H1 (cell line): ENCODE data around the gene CFAP20. TPM values are rescaled to one million over a fixed set of nuclear protein-coding genes. Genes with fewer than 3 reads are reported as not detected.

Experiments
- CTCF ChIA-PET: fragments of 300-600 bp; sonication (Branson Sonifier 250); formaldehyde crosslinking; loops from one replicate; lab custom pipeline; 2021; ENCODE audit not compliant: partially characterized antibody; lab: Charles Lee
- POLR2A ChIA-PET: fragments of 300-600 bp; sonication (Branson Sonifier 250); formaldehyde crosslinking; loops from one replicate; lab custom pipeline; 2021; ENCODE audit warnings: inconsistent platforms; ENCODE audit not compliant: partially characterized antibody; lab: Charles Lee
- DNase-seq, 2 experiments: peaks; one replicate each; pipeline versions ENCODE4 v3.0.0 to v3.0.0-alpha.2; 2010 to 2022; ENCODE audit warnings: low spot score in 2 of 2, low read depth in 1 of 2, mixed read lengths in 1 of 2
- FAIRE-seq: peaks from 2 replicates; lab custom pipeline; 2011; peaks lifted over from hg19 to GRCh38; lab: Jason Lieb, UNC
- H2AFZ ChIP-seq: 2 replicates; pipeline ENCODE4 v1.8.1; 2012; ENCODE audit warnings: low read length, inconsistent platforms
- H2AK5ac ChIP-seq: 2 replicates; pipeline ENCODE4 v1.6.1; 2013; ENCODE audit warnings: low read depth, low read length
- H2BK120ac ChIP-seq: replicated peaks from 2 replicates; pipeline ENCODE3; 2013; ENCODE audit warnings: low read depth, low read length, inconsistent platforms
- H2BK12ac ChIP-seq: 2 replicates; pipeline ENCODE4 v1.6.1; 2013; ENCODE audit warnings: low read depth, low read length
- H2BK15ac ChIP-seq: 2 replicates; pipeline ENCODE4 v1.6.1; 2013; ENCODE audit warnings: low read length
- H2BK20ac ChIP-seq: 2 replicates; pipeline ENCODE4 v1.6.1; 2013; ENCODE audit warnings: low read length
- H2BK5ac ChIP-seq: 2 replicates; pipeline ENCODE4 v1.6.1; 2013; ENCODE audit warnings: low read depth, low read length
- H3K14ac ChIP-seq: 2 replicates; pipeline ENCODE4 v1.6.1; 2013; ENCODE audit warnings: inconsistent platforms; ENCODE audit not compliant: insufficient read length
- H3K18ac ChIP-seq: 2 replicates; pipeline ENCODE4 v1.6.1; 2013; ENCODE audit warnings: low read length; ENCODE audit errors: extremely low read depth
- H3K23ac ChIP-seq: 2 replicates; pipeline ENCODE4 v1.6.1; 2013; ENCODE audit warnings: inconsistent platforms; ENCODE audit not compliant: insufficient read length
- H3K23me2 ChIP-seq: 2 replicates; pipeline ENCODE4 v1.6.1; 2013; ENCODE audit warnings: low read depth, low read length
- H3K27ac ChIP-seq: 2 replicates; pipeline ENCODE4 v1.6.1; 2011; ENCODE audit warnings: low read depth, low read length, inconsistent platforms
- H3K27me3 ChIP-seq, 4 experiments: replicated peaks in 1 of 4; 1 replicate in 1 of 4; 2 replicates in 3 of 4; pipeline versions ENCODE4 v1.6.1 to v1.8.1; 2011 to 2013; ENCODE audit warnings: low read length in 3 of 4, mild to moderate bottlenecking in 3 of 4, inconsistent platforms in 2 of 4, mixed read lengths in 2 of 4, moderate library complexity in 1 of 4; ENCODE audit not compliant: control insufficient read depth in 3 of 4, insufficient read depth in 3 of 4; ENCODE audit errors: extremely low read depth in 1 of 4
- H3K36me3 ChIP-seq, 4 experiments: 2 replicates each; pipeline versions ENCODE4 v1.6.1 to v1.8.1; 2011 to 2013; ENCODE audit warnings: mild to moderate bottlenecking in 4 of 4, low read length in 3 of 4, moderate library complexity in 2 of 4, control low read depth in 1 of 4, inconsistent platforms in 1 of 4; ENCODE audit not compliant: insufficient read depth in 4 of 4, control insufficient read depth in 2 of 4
- H3K4ac ChIP-seq: replicated peaks from 2 replicates; pipeline ENCODE3; 2013; ENCODE audit warnings: low read length, low read depth, mixed read lengths, inconsistent platforms; ENCODE audit not compliant: insufficient read length
- H3K4me1 ChIP-seq, 4 experiments: replicated peaks in 1 of 4; 1 replicate in 1 of 4; 2 replicates in 3 of 4; pipeline versions ENCODE4 v1.6.1 to v1.8.1; 2011 to 2013; ENCODE audit warnings: low read length in 3 of 4, inconsistent platforms in 2 of 4, mixed read lengths in 1 of 4; ENCODE audit not compliant: insufficient read depth in 4 of 4, control insufficient read depth in 3 of 4
- H3K4me2 ChIP-seq, 2 experiments: 2 replicates each; pipeline versions ENCODE4 v1.6.1 to v1.8.1; 2011 to 2013; ENCODE audit warnings: low read depth in 2 of 2, low read length in 2 of 2, control low read depth in 1 of 2, inconsistent platforms in 1 of 2, mild to moderate bottlenecking in 1 of 2; ENCODE audit not compliant: insufficient read depth in 1 of 2
- H3K4me3 ChIP-seq, 4 experiments: fragments of 200-600, 300-600 bp in 1 of 4; sonication (generic), shearing (Covaris generic), sonication (Bioruptor Twin) in 1 of 4; 2 replicates each; pipeline versions ENCODE4 v1.5.1 to v1.8.1; 2011 to 2016; ENCODE audit warnings: low read length in 4 of 4, low read depth in 3 of 4, control low read depth in 2 of 4, inconsistent platforms in 2 of 4, mild to moderate bottlenecking in 2 of 4, mixed read lengths in 1 of 4, moderate library complexity in 1 of 4; ENCODE audit not compliant: insufficient read depth in 2 of 4; ENCODE audit errors: extremely low read depth in 1 of 4
- H3K56ac ChIP-seq: replicated peaks from 2 replicates; pipeline ENCODE3; 2013; ENCODE audit warnings: low read depth, mild to moderate bottlenecking, mixed read lengths, low read length, inconsistent platforms; ENCODE audit not compliant: insufficient read length
- H3K79me1 ChIP-seq: 2 replicates; pipeline ENCODE4 v1.6.1; 2013; ENCODE audit warnings: low read depth, low read length, control low read depth
- H3K79me2 ChIP-seq, 2 experiments: 2 replicates each; pipeline versions ENCODE4 v1.6.1 to v1.8.1; 2012 to 2013; ENCODE audit warnings: low read length in 2 of 2, mild to moderate bottlenecking in 2 of 2, inconsistent platforms in 1 of 2; ENCODE audit not compliant: insufficient read depth in 2 of 2, control insufficient read depth in 1 of 2
- H3K9ac ChIP-seq, 4 experiments: replicated peaks in 1 of 4; 1 replicate in 1 of 4; 2 replicates in 3 of 4; pipeline versions ENCODE4 v1.6.1 to v1.8.1; 2011 to 2013; ENCODE audit warnings: low read depth in 3 of 4, low read length in 3 of 4, control low read depth in 2 of 4, mild to moderate bottlenecking in 2 of 4, moderate library complexity in 2 of 4, inconsistent platforms in 1 of 4; ENCODE audit errors: extremely low read depth in 1 of 4
- H3K9me3 ChIP-seq, 2 experiments: 2 replicates each; pipeline versions ENCODE4 v1.6.1 to v1.8.1; 2012 to 2013; ENCODE audit warnings: mild to moderate bottlenecking in 2 of 2, moderate library complexity in 2 of 2, control low read depth in 1 of 2, inconsistent platforms in 1 of 2, low read depth in 1 of 2, low read length in 1 of 2, mixed read lengths in 1 of 2; ENCODE audit not compliant: insufficient read depth in 2 of 2
- H4K20me1 ChIP-seq, 2 experiments: replicated peaks in 1 of 2; 2 replicates each; pipeline versions ENCODE3 to v1.8.1; 2011 to 2013; ENCODE audit warnings: inconsistent platforms in 2 of 2, low read length in 2 of 2, mild to moderate bottlenecking in 1 of 2; ENCODE audit not compliant: insufficient read depth in 2 of 2, control insufficient read depth in 1 of 2
- H4K5ac ChIP-seq: 2 replicates; pipeline ENCODE4 v1.6.1; 2013; ENCODE audit warnings: low read length, low read depth, mixed read lengths, inconsistent platforms; ENCODE audit not compliant: insufficient read length
- H4K8ac ChIP-seq: 2 replicates; pipeline ENCODE4 v1.8.0; 2013; ENCODE audit warnings: mild to moderate bottlenecking, moderate library complexity, low read length, inconsistent platforms; ENCODE audit not compliant: insufficient read depth; ENCODE audit errors: extremely low read depth
- H4K91ac ChIP-seq: replicated peaks from 2 replicates; pipeline ENCODE3; 2013; ENCODE audit warnings: low read length, mixed read lengths, inconsistent platforms; ENCODE audit not compliant: insufficient read length
- CHD1 ChIP-seq: IDR thresholded peaks from 2 replicates; pipeline ENCODE4 v1.6.1; 2012; ENCODE audit warnings: low read depth, low read length, improper control_type of control experiment
- RNF2 ChIP-seq: fragments of 200-900, 300-1000 bp; sonication (generic); IDR thresholded peaks from 2 replicates; pipeline ENCODE4 v1.7.1; 2016; ENCODE audit warnings: borderline replicate concordance, low read depth, mild to moderate bottlenecking, antibody characterized with exemption, low read length; ENCODE audit not compliant: poor library complexity, severe bottlenecking; ENCODE audit errors: missing control alignments
- SAP30 ChIP-seq: fragments of 300-600 bp; sonication (generic); IDR thresholded peaks from 2 replicates; pipeline ENCODE4 v1.7.1; 2012; ENCODE audit warnings: low read length, moderate library complexity, mild to moderate bottlenecking, inconsistent platforms; ENCODE audit not compliant: insufficient read depth, insufficient replicate concordance
- WGBS, 2 experiments: shearing (Covaris generic) in 1 of 2; methylation state at CpG; one replicate each; pipeline versions ENCODE4 v1.1.6 to v1.1.7; 2013 to 2015; ENCODE audit warnings: low lambda C conversion rate in 2 of 2, mixed read lengths in 2 of 2, inconsistent platforms in 1 of 2, low coverage in 1 of 2, missing lambda C conversion rate in 1 of 2; ENCODE audit not compliant: insufficient replicate concordance in 2 of 2, insufficient coverage in 1 of 2, insufficient read length in 1 of 2; ENCODE audit errors: extremely low coverage in 1 of 2, missing lambda C conversion rate in 1 of 2; 5-methylcytosine and 5-hydroxymethylcytosine counted together
- polyA plus RNA-seq, 7 experiments: library from polyadenylated mRNA; depleted of rRNA in 3 of 7; stranded (reverse) in 5 of 7; unstranded in 2 of 7; fragments of >200 nt in 5 of 7; fragments of 200-250 nt in 2 of 7; gene quantifications; 1 replicate in 5 of 7; 2 replicates in 1 of 7; 4 replicates in 1 of 7; pipeline versions ENCODE4 v1.2.1 to v1.2.3, GENCODE V29; 2011 to 2013; ENCODE audit warnings: missing spikeins in 2 of 7, mixed read lengths in 2 of 7
- total RNA-seq: library from RNA; stranded (reverse); fragmentation: NEBNext Ultra II Directional; extraction: Animal tissue kit (Norgen Biotek cat#: 25700); gene quantifications from 2 replicates; pipeline ENCODE4 v1.2.1, GENCODE V29; 2021

CFAP20 gene
- total and polyA plus RNA-seq, 2 of the 8 experiments (the other 6 are each of a cell fraction or from before 2014, with no cell fraction given): 45.6 to 65.4 TPM

DNA sequence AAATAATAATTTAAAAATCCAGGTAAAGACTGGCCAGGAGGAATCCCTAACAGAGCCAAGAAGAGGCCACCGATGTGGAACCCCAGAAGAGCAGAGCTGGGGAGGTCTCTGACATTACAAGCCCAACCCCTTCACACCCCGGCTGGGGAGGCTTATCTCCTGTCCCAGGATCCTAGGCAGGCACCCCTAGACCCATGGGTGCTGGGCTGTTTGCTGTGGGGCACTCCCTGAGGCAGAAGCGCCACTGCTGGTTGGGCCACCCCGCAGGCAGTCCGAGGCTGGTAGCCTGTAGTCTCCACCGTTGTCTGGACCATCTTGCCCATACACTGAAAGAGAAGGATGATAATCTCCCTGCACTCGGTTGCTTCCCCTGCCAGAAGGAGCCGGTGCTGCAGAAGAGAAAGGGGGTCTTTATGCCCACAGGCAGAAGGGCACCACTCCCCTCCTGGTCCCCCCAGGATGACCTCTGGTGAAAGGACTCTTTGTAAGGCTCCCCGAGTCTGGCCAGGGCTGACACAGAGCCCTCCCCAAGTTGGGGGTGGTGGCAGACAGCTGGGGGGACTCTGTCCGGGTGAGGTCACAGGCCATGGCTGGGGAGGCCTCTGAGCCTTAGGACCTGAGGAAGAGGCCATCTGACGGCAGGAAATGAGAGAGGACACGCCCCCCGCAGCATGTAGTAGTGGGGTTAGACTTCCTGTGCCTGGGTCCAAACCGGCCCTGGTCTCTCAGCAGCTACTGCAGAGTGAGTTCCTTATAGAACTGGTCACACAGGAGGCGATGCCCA is 34.2 kb downstream of the CFAP20 start:
- Histone ChIP-seq H2BK15ac (no peak overlapping the region), H2BK5ac (no peak overlapping the region), H3K14ac (no peak overlapping the region), H3K23ac (no peak overlapping the region), H3K79me2 (no peaks in the 10 kb centered on the region), H4K5ac (no peak overlapping the region), H3K4me3 (no peak overlapping the region), H4K20me1 (no peaks in the 10 kb centered on the region), H3K36me3 (no peaks in the 10 kb centered on the region), H3K56ac (no peak overlapping the region), H3K4me2 (no peak overlapping the region), H2BK120ac (no peak overlapping the region), H4K8ac (peak overlapping the region; percentile 42), H2AK5ac (no peak overlapping the region), H3K4ac (no peak overlapping the region), H3K18ac (no peak overlapping the region; the same call in 1 of the 2 replicates), H3K9ac (no peak overlapping the region), H2BK12ac (no peak overlapping the region; the same call in 1 of the 2 replicates), H3K27ac (no peak overlapping the region), H3K4me1 (peaks cover 0 to 6% (median under 1%) of the 10 kb centered on the region in 4 experiments; a peak in 5 of 7 replicates), H3K23me2 (no peaks in the 10 kb centered on the region), H3K27me3 (no peaks in the 10 kb centered on the region), H3K9me3 (no peaks in the 10 kb centered on the region), H4K91ac (no peak overlapping the region), H3K79me1 (no peaks in the 10 kb centered on the region), H2AFZ (no peak overlapping the region), H2BK20ac (no peak overlapping the region)
- DNase-seq (no peak), FAIRE-seq (no peak)
- 95% methylated on average over 11 of the region's 15 CpGs; no CpG with 5 or more reads in 1 of the 2 experiments for whole genome bisulfite sequencing, 2 experiments
- TF ChIP-seq RNF2: no peak
- TF ChIP-seq SAP30: no peak
- TF ChIP-seq CHD1: no peak
- POLR2A ChIA-PET: interaction anchor here (1.2 to 1.4 kb wide), 2 partner anchors 31 to 34 kb away, joined by 3 to 4 read pairs; partner anchors contain the start of gene CFAP20
- CTCF ChIA-PET: interaction anchor here (0.6 to 18.9 kb wide), 6 partner anchors 15 to 61 kb away, joined by 5 to 235 read pairs (median 15); no protein-coding TSS in a partner anchor
